Stimulated activated CD4-positive, alpha-beta T cell treated with anti-CD3 and anti-CD28 coated beads, TNF-alpha, amount 100 ng/mL, for 4 hours (primary cell): ENCODE data around the gene ZCWPW1.
A peak's percentile ranks its signal among the peaks of the same experiment; 100 is the strongest.
"Not testable (repeated sequence)": the region's sequence is repeated elsewhere in the genome, so short reads cannot be mapped to it uniquely, and the experiment has no call there.

ENCODE experiments used
- DNase-seq, 3 experiments: peaks; one replicate each; pipeline ENCODE4 v3.0.0-alpha.2; 2020; ENCODE audit warnings: low read depth in 3 of 3

ZCWPW1 gene

GRCh38 chr7:100401811-100402210 is 26.7 kb downstream of the ZCWPW1 start:
- no peak for DNase-seq

- DNase-seq: no peak
These were observed 27.8 kb downstream of the ZCWPW1 start for GRCh38 chr7:100400656-100401055.

GRCh38 chr7:100400041-100400440 is 28.5 kb downstream of the ZCWPW1 start:
- no peak for DNase-seq

- DNase-seq: no peak
These were observed 30.3 kb downstream of the ZCWPW1 start for GRCh38 chr7:100398239-100398638.

GRCh38 chr7:100397315-100398081 is 31.0 kb downstream of the ZCWPW1 start:
- no peak for DNase-seq

- peak in 1 of 3 experiments; percentile 24 for DNase-seq
These were observed 32.0 kb downstream of the ZCWPW1 start for GRCh38 chr7:100396421-100396982.

- DNase-seq: no peak
These were observed 34.4 kb downstream of the ZCWPW1 start for GRCh38 chr7:100394077-100394476.

- DNase-seq: no peak
These were observed 35.1 kb downstream of the ZCWPW1 start for GRCh38 chr7:100393233-100393905.

GRCh38 chr7:100390286-100391009 is 38.1 kb downstream of the ZCWPW1 start:
- no peak for DNase-seq

- no peak for DNase-seq
These were observed 38.9 kb downstream of the ZCWPW1 start for GRCh38 chr7:100389437-100390088.

GRCh38 chr7:100387695-100388094 is 40.8 kb downstream of the ZCWPW1 start:
- no peak for DNase-seq

GRCh38 chr7:100386940-100387339 is 41.6 kb downstream of the ZCWPW1 start:
- DNase-seq: no peak

- no peak for DNase-seq
These were observed 43.7 kb downstream of the ZCWPW1 start for GRCh38 chr7:100384628-100385294.

GRCh38 chr7:100382234-100382853 is 46.2 kb downstream of the ZCWPW1 start:
- DNase-seq: not testable (repeated sequence)

GRCh38 chr7:100381531-100382233 is 46.8 kb downstream of the ZCWPW1 start:
- not testable (repeated sequence) for DNase-seq

- no peak for DNase-seq
These were observed 48.3 kb downstream of the ZCWPW1 start for GRCh38 chr7:100380196-100380595.

- DNase-seq: no peak
These were observed 50.3 kb downstream of the ZCWPW1 start for GRCh38 chr7:100378114-100378755.

- DNase-seq: no peak
These were observed 52.4 kb downstream of the ZCWPW1 start for GRCh38 chr7:100376066-100376465.

GRCh38 chr7:100374601-100375000 is 53.9 kb downstream of the ZCWPW1 start:
- DNase-seq: no peak
